DMS79 (cell line): ENCODE data around the gene MAPK4.
"Not testable (repeated sequence)": the region's sequence is repeated elsewhere in the genome, so short reads cannot be mapped to it uniquely, and the experiment has no call there.

Experiments used
- DNase-seq: peaks from one replicate; lab custom pipeline; 2025; lab: John Stamatoyannopoulos, UW

Gene MAPK4

GRCh38 chr18:50559752-50560680 lies at the start of gene MAPK4:
Gene MAPK4, plus strand, starts transcription at chr18:50560087. Its CDS starts 103,872 bp downstream, at chr18:50663959.
- DNase-seq, result peak; percentile 28

- DNase-seq, result not testable (repeated sequence)
Observed at GRCh38 chr18:50517277-50517676, 42.6 kb upstream of the MAPK4 start.

GRCh38 chr18:50518787-50519546 lies 40.9 kb upstream of the MAPK4 start:
- peak; percentile 1 for DNase-seq

- DNase-seq, result no peak
Observed at GRCh38 chr18:50523165-50523564, 36.7 kb upstream of the MAPK4 start.

- no peak for DNase-seq
Observed at GRCh38 chr18:50527636-50528307, 32.1 kb upstream of the MAPK4 start.

GRCh38 chr18:50528806-50529205 lies 31.1 kb upstream of the MAPK4 start:
- DNase-seq, result no peak

- DNase-seq, result not testable (repeated sequence)
Observed at GRCh38 chr18:50533822-50534221, 26.1 kb upstream of the MAPK4 start.

GRCh38 chr18:50544476-50544875 lies 15.4 kb upstream of the MAPK4 start:
- DNase-seq, result not testable (repeated sequence)

- no peak for DNase-seq
Observed at GRCh38 chr18:50545936-50546335, 14.0 kb upstream of the MAPK4 start.

- DNase-seq, result no peak
Observed at GRCh38 chr18:50548160-50548559, 11.7 kb upstream of the MAPK4 start.

GRCh38 chr18:50551651-50552050 lies 8.2 kb upstream of the MAPK4 start:
- not testable (repeated sequence) for DNase-seq

- no peak for DNase-seq
Observed at GRCh38 chr18:50558157-50558556, 1.7 kb upstream of the MAPK4 start.

- DNase-seq, result no peak
Observed at GRCh38 chr18:50558948-50559751, 737 bp upstream of the MAPK4 start.

- DNase-seq, result peak; percentile 10
Observed at GRCh38 chr18:50560681-50561629, 1.1 kb downstream of the MAPK4 start.

GRCh38 chr18:50562258-50562657 lies 2.4 kb downstream of the MAPK4 start:
- not testable (repeated sequence) for DNase-seq

GRCh38 chr18:50562686-50563085 lies 2.8 kb downstream of the MAPK4 start:
- DNase-seq, result no peak

- DNase-seq, result no peak
Observed at GRCh38 chr18:50563376-50563775, 3.5 kb downstream of the MAPK4 start.

GRCh38 chr18:50569930-50570329 lies 10.0 kb downstream of the MAPK4 start:
- no peak for DNase-seq

- DNase-seq, result no peak
Observed at GRCh38 chr18:50571606-50572005, 11.7 kb downstream of the MAPK4 start.

- DNase-seq, result not testable (repeated sequence)
Observed at GRCh38 chr18:50573196-50573595, 13.3 kb downstream of the MAPK4 start.
